ENCODE data around the gene CCDC28B. TPM values are rescaled to one million over a fixed set of nuclear protein-coding genes. Genes with fewer than 3 reads are reported as not detected.
A peak's percentile ranks its signal among the peaks of the same experiment; 100 is the strongest.

The CCDC28B gene
- total RNA-seq, 2 experiments from 2014 or later: 71.4 to 72.8 TPM

DNA sequence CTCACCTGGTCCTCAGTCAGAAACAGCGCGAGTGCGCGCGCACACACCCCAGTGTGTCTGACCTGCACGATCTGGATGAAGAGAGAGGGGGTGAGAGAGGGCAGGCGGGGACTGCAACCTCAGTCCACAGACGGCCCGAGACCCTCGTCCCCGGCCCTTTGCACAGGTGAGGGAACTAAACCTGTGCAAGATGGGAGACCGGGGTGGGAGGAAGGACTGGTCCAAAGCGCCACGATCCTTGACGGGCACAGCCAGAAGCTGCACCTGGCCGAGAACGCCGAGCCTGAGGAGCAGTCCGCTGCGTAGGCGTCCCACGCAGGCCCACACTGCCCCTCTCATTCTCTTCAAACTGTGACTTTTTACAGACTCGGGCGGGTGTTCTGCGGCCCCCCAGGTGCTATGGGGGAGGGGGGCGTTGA, 4.6 kb downstream of the CCDC28B start:
- Mint-ChIP-seq H3K9me3 (ENCODE audit: insufficient read depth) (no peaks in the 10 kb centered on the region), H3K27ac (no peak overlapping the region), H3K36me3 (ENCODE audit: low read depth) (peaks cover 39% of the 10 kb centered on the region), H3K27me3 (ENCODE audit: low read depth) (no peaks in the 10 kb centered on the region), H3K4me3 (peak overlapping the region; percentile 88), H3K4me1 (ENCODE audit: low read depth) (peaks cover 53% of the 10 kb centered on the region)
- ChIA-PET CTCF (interaction anchor here (0.8 to 4.3 kb wide), 5 partner anchors 8 to 96 kb away, joined by 3 to 47 read pairs (median 4); no protein-coding TSS in a partner anchor), POLR2A (interaction anchor here (0.7 to 3.8 kb wide), 4 partner anchors 11 to 147 kb away, joined by 3 to 22 read pairs (median 6); partner anchors contain the start of genes MARCKSL1 and TXLNA)
- DNase-seq (no peak), ATAC-seq (no peak)

- ChIA-PET POLR2A (interaction anchor here (0.6 to 3.8 kb wide), 14 partner anchors 10 to 419 kb away, joined by 3 to 22 read pairs (median 3); partner anchors contain the start of genes BSDC1, MARCKSL1 and TXLNA), CTCF (interaction anchor here (0.9 to 4.3 kb wide), 6 partner anchors 9 to 208 kb away, joined by 3 to 47 read pairs (median 4); no protein-coding TSS in a partner anchor)
- peaks cover 39% of the 10 kb centered on the region for H3K36me3 Mint-ChIP-seq (ENCODE audit: low read depth)
- peak within 1 kb of the TSS; percentile 88 for H3K4me3 Mint-ChIP-seq
- ATAC-seq: peak; percentile 79
- no peaks in the 10 kb centered on the region for H3K27me3 Mint-ChIP-seq (ENCODE audit: low read depth)
- no peaks in the 10 kb centered on the region for H3K9me3 Mint-ChIP-seq (ENCODE audit: insufficient read depth)
- DNase-seq: peak; percentile 88
- peaks cover 49% of the 10 kb centered on the region for H3K4me1 Mint-ChIP-seq (ENCODE audit: low read depth)
- H3K27ac Mint-ChIP-seq: peak within 1 kb of the TSS; percentile 86
Observed at GRCh38 chr1:32205401-32206370, 5.3 kb downstream of the CCDC28B start, which contains the start of gene IQCC. Gene IQCC (plus strand): TSS chr1:32205671. CDS start chr1:32205682, 11 bp downstream.

GRCh38 chr1:32208469-32208868, 8.1 kb downstream of the CCDC28B start:
- Mint-ChIP-seq H3K27ac (no peak overlapping the region), H3K4me1 (ENCODE audit: low read depth) (peaks cover 32% of the 10 kb centered on the region), H3K36me3 (ENCODE audit: low read depth) (peaks cover 27% of the 10 kb centered on the region), H3K27me3 (ENCODE audit: low read depth) (no peaks in the 10 kb centered on the region), H3K9me3 (ENCODE audit: insufficient read depth) (no peaks in the 10 kb centered on the region), H3K4me3 (no peak overlapping the region)
- CTCF ChIA-PET: interaction anchor here (4.3 kb wide), 1 partner anchor 7 kb away, joined by 47 read pairs; no protein-coding TSS in a partner anchor
- no peak for DNase-seq
- POLR2A ChIA-PET: no interaction called here
- no peak for ATAC-seq

DNA sequence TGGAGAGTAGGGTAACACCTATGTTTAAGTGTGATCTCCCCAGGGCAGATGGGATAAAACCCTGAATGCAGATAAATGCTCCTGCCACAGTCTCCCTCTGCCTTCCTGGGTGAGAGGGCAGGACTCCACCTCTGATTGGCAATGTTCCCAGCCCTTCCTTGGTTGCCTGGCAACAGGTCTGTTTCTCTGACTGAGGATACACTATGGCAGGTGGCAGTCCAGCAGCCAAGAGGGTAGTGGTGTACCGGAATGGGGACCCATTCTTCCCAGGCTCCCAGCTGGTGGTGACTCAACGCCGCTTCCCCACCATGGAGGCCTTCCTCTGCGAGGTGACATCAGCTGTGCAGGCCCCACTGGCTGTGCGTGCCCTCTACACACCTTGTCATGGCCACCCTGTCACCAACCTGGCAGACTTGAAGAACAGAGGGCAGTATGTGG, 8.5 kb downstream of the CCDC28B start, which contains the start of gene DCDC2B:
Gene DCDC2B, plus strand, starts transcription at position 199 of the 438 bp plus-strand sequence. Its CDS starts 5 bp downstream, at position 204.
- ChIA-PET CTCF (interaction anchor here (2.5 kb wide), 1 partner anchor 39 kb away, joined by 8 read pairs; the partner anchor contains the start of gene FAM167B), POLR2A (no interaction called here)
- Mint-ChIP-seq H3K4me1 (ENCODE audit: low read depth) (peaks cover 28% of the 10 kb centered on the region), H3K27me3 (ENCODE audit: low read depth) (no peaks in the 10 kb centered on the region), H3K4me3 (no peak within 1 kb of the TSS), H3K36me3 (ENCODE audit: low read depth) (peaks cover 23% of the 10 kb centered on the region), H3K9me3 (ENCODE audit: insufficient read depth) (no peaks in the 10 kb centered on the region), H3K27ac (no peak within 1 kb of the TSS)
- ATAC-seq (no peak), DNase-seq (no peak)

DNA sequence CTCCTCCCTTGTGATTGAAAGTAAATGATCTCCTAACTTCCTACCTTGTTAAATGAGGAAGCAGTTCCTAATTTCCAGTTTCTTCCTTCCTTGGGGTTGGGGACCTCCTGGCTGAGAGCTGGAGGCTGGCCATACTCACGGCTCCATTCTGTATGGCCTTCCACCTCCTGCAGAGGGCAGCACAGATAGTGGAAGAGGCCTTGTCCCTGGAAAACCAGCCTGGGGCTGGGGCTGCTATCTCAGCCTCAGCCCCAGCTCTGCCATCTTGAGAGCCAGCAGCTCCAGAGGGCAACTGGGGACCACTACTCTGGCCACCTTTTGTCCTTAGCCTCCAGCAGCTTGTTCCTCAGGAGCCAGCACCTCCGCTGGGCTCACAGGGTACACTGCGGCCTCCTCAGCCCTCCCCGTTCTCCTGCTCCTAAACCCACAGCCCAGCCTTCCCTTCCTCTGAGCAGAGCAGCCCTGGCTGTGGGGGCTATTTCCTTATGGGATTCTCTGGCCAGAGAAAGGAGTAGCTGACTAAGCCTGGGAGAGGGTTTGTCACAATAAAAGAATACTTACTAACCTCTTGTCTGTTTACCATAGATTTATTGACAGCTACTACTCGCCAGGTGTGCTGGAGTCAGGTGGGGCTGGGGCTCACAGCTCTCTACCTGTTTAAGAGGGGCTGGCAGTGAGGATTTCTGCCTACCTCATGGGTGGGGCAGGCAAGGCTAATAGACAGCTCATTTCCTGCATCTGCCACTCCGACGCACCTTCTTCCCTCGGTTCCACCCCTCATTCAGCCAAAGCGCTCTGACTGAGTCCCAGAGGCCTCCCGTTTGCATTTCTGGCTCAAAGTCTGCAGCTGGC, 15.5 kb downstream of the CCDC28B start:
- peak; percentile 74 for DNase-seq
- H3K9me3 Mint-ChIP-seq (ENCODE audit: insufficient read depth): no peaks in the 10 kb centered on the region
- H3K27me3 Mint-ChIP-seq (ENCODE audit: low read depth): no peaks in the 10 kb centered on the region
- ATAC-seq: peak; percentile 90
- CTCF ChIA-PET: interaction anchor here (0.7 to 4.3 kb wide), 61 partner anchors 9 to 303 kb away, joined by 3 to 58 read pairs (median 5); partner anchors contain the start of genes BSDC1, CCDC28B, FAM167B and HDAC1
- peak overlapping the region; percentile 43 for H3K27ac Mint-ChIP-seq
- H3K4me3 Mint-ChIP-seq: no peak overlapping the region
- peaks cover 15% of the 10 kb centered on the region for H3K4me1 Mint-ChIP-seq (ENCODE audit: low read depth)
- peaks cover 2% of the 10 kb centered on the region for H3K36me3 Mint-ChIP-seq (ENCODE audit: low read depth)
- POLR2A ChIA-PET: interaction anchor here (0.8 to 3.3 kb wide), 8 partner anchors 10 to 203 kb away, joined by 3 to 22 read pairs (median 4); partner anchors contain the start of genes CCDC28B, HDAC1, IQCC and LCK

DNA sequence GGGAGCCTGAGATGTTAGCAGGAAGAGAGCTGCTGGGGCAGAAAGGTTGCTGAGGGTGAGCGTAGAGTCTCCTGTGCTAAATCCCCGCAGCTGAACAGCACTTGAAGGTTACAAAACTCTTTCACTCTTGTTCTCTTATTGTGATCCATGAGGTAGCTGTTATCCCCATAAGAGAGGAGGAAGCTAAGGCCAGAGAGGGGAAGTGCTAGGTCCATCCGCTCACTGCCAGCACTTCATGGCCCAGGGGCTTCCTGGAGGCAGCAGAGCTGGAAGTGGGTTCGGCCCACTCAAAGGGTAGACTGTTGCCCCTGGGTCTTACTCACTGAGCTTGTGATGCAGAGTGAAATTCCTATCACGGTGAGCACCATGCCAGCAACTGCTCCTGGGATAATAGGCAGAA, 16.2 kb downstream of the CCDC28B start:
- CTCF ChIA-PET: interaction anchor here (0.8 to 4.3 kb wide), 38 partner anchors 10 to 303 kb away, joined by 3 to 58 read pairs (median 6); partner anchors contain the start of genes BSDC1, CCDC28B, FAM167B and HDAC1
- Mint-ChIP-seq H3K36me3 (ENCODE audit: low read depth) (peaks cover 2% of the 10 kb centered on the region), H3K27me3 (ENCODE audit: low read depth) (no peaks in the 10 kb centered on the region), H3K27ac (no peak overlapping the region), H3K4me3 (no peak overlapping the region), H3K9me3 (ENCODE audit: insufficient read depth) (no peaks in the 10 kb centered on the region), H3K4me1 (ENCODE audit: low read depth) (peaks cover 22% of the 10 kb centered on the region)
- POLR2A ChIA-PET: interaction anchor here (1.1 to 3.3 kb wide), 4 partner anchors 11 to 155 kb away, joined by 4 to 22 read pairs (median 7); partner anchors contain the start of genes CCDC28B, IQCC and LCK
- ATAC-seq (no peak), DNase-seq (no peak)

GRCh38 chr1:32219022-32219421, 18.6 kb downstream of the CCDC28B start:
- peaks cover 9% of the 10 kb centered on the region for H3K36me3 Mint-ChIP-seq (ENCODE audit: low read depth)
- no peak for ATAC-seq
- H3K27ac Mint-ChIP-seq: no peak overlapping the region
- CTCF ChIA-PET: no interaction called here
- H3K27me3 Mint-ChIP-seq (ENCODE audit: low read depth): no peaks in the 10 kb centered on the region
- POLR2A ChIA-PET: interaction anchor here (1.1 to 1.7 kb wide), 2 partner anchors 13 to 31 kb away, joined by 3 to 4 read pairs; no protein-coding TSS in a partner anchor
- no peak for DNase-seq
- H3K4me3 Mint-ChIP-seq: no peak overlapping the region
- peaks cover 36% of the 10 kb centered on the region for H3K4me1 Mint-ChIP-seq (ENCODE audit: low read depth)
- no peaks in the 10 kb centered on the region for H3K9me3 Mint-ChIP-seq (ENCODE audit: insufficient read depth)

DNA sequence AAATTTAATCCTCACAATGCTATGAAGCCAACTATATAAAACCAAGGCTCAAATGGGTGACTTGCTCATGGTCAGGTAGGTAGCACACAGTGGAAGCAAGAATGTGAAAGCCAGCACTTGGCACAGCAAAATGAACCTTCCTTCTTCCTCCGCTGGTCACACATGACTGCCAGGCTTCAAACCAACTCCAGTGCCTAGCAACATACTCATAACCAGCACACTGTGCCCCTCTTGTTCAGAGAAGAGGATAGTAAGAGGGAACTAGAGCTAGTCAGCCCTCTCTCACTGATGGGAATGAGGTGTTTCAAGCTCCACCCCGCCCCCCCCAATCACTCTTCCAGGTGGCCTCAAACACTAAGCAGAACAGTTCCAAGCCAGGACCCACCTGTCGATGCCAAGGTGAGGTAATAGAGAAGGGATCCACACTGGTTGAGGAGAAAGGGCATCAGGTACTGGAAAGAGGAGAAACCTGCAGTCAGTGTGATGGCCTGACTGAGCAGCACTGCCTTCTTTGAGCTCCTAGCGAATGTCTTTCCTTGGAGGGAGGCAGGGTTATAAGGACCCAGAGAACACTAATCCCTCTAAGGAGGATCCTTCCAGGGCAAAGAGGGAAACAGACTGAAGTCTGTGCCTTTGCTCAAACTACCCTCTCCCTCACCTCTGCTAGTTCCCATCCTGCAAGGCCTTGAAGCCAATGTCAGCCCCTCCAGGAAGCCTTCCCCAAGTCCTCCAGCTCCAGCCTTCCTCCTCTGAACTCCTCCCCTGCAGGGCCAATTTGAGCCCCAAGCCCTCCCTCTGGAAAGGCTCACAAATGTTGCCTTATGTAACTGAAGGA, 20.6 kb downstream of the CCDC28B start:
- Mint-ChIP-seq H3K4me3 (peak overlapping the region; percentile 97), H3K36me3 (ENCODE audit: low read depth) (peaks cover 19% of the 10 kb centered on the region), H3K4me1 (ENCODE audit: low read depth) (peaks cover 34% of the 10 kb centered on the region), H3K9me3 (ENCODE audit: insufficient read depth) (no peaks in the 10 kb centered on the region), H3K27me3 (ENCODE audit: low read depth) (no peaks in the 10 kb centered on the region), H3K27ac (peak overlapping the region; percentile 98)
- ATAC-seq (no peak), DNase-seq (no peak)
- ChIA-PET CTCF (interaction anchor here (1.0 to 5.5 kb wide), 3 partner anchors 20 to 101 kb away, joined by 3 to 26 read pairs (median 3); partner anchors contain the start of gene FAM167B), POLR2A (interaction anchor here (1.3 to 3.3 kb wide), 5 partner anchors 9 to 115 kb away, joined by 4 to 13 read pairs (median 4); partner anchors contain the start of genes HDAC1 and MARCKSL1)

- H3K27me3 Mint-ChIP-seq (ENCODE audit: low read depth): no peaks in the 10 kb centered on the region
- DNase-seq: no peak
- H3K36me3 Mint-ChIP-seq (ENCODE audit: low read depth): peaks cover 23% of the 10 kb centered on the region
- peaks cover 31% of the 10 kb centered on the region for H3K4me1 Mint-ChIP-seq (ENCODE audit: low read depth)
- POLR2A ChIA-PET: interaction anchor here (1.3 to 3.3 kb wide), 5 partner anchors 10 to 114 kb away, joined by 4 to 13 read pairs (median 4); partner anchors contain the start of genes HDAC1 and MARCKSL1
- no peak for ATAC-seq
- CTCF ChIA-PET: interaction anchor here (1.2 to 5.5 kb wide), 2 partner anchors 27 to 100 kb away, joined by 3 to 26 read pairs; partner anchors contain the start of gene FAM167B
- peak overlapping the region; percentile 98 for H3K27ac Mint-ChIP-seq
- no peaks in the 10 kb centered on the region for H3K9me3 Mint-ChIP-seq (ENCODE audit: insufficient read depth)
- peak overlapping the region; percentile 97 for H3K4me3 Mint-ChIP-seq
Observed at GRCh38 chr1:32221581-32221979, 21.2 kb downstream of the CCDC28B start.

Data from activated CD8-positive, alpha-beta T cell treated with anti-CD3 and anti-CD28 coated beads, Interleukin-2, amount 10 ng/mL, durations not matched to agents 7 days and 5 days (primary cell).